Measurements from ENCODE around the gene ATAD3A. TPM values are rescaled to one million over a fixed set of nuclear protein-coding genes. Genes with fewer than 3 reads are reported as not detected.
A peak's percentile ranks its signal among the peaks of the same experiment; 100 is the strongest.

ATAD3A gene
- total RNA-seq, 1 donor from 2014 or later, result 32.1 TPM

DNA sequence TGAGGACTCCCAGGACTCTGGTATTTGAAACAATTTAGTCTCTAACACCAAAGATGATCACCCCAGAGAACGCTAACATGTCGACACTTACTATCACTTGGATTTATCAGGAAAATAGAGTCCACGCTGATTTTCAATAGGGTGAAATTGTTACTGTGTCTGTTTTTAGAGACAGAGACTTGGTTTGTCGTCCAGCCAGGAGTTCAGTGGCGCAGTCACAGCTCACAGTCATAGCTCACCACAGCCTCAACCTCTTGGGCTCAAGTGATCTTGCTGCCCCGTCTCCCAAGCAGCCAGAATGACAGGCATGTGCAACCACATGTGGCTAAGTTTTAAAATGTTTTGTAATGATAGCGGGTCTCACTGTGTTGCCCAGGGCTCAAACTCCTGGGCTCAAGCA is 57.4 kb downstream of the ATAD3A start:
- TF ChIP-seq, protein P1, sequence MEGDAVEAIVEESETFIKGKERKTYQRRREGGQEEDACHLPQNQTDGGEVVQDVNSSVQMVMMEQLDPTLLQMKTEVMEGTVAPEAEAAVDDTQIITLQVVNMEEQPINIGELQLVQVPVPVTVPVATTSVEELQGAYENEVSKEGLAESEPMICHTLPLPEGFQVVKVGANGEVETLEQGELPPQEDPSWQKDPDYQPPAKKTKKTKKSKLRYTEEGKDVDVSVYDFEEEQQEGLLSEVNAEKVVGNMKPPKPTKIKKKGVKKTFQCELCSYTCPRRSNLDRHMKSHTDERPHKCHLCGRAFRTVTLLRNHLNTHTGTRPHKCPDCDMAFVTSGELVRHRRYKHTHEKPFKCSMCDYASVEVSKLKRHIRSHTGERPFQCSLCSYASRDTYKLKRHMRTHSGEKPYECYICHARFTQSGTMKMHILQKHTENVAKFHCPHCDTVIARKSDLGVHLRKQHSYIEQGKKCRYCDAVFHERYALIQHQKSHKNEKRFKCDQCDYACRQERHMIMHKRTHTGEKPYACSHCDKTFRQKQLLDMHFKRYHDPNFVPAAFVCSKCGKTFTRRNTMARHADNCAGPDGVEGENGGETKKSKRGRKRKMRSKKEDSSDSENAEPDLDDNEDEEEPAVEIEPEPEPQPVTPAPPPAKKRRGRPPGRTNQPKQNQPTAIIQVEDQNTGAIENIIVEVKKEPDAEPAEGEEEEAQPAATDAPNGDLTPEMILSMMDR (IDR thresholded peaks at IDR 0.05; ENCODE audit: partially characterized antibody, unreplicated experiment), result no peak
- peaks cover 26% of the 10 kb centered on the region for H3K4me1 Mint-ChIP-seq (ENCODE audit: low read depth, unreplicated experiment)
- peaks cover 19% of the 10 kb centered on the region for H3K9me3 Mint-ChIP-seq (ENCODE audit: unreplicated experiment)
- peaks cover 14% of the 10 kb centered on the region for H3K27me3 Mint-ChIP-seq (ENCODE audit: unreplicated experiment)
- H3K4me3 Mint-ChIP-seq (ENCODE audit: unreplicated experiment), result no peak overlapping the region
- DNase-seq, result no peak
- H3K27ac Mint-ChIP-seq (ENCODE audit: unreplicated experiment), result no peak overlapping the region
- peaks cover 15% of the 10 kb centered on the region for H3K36me3 Mint-ChIP-seq (ENCODE audit: unreplicated experiment)

DNA sequence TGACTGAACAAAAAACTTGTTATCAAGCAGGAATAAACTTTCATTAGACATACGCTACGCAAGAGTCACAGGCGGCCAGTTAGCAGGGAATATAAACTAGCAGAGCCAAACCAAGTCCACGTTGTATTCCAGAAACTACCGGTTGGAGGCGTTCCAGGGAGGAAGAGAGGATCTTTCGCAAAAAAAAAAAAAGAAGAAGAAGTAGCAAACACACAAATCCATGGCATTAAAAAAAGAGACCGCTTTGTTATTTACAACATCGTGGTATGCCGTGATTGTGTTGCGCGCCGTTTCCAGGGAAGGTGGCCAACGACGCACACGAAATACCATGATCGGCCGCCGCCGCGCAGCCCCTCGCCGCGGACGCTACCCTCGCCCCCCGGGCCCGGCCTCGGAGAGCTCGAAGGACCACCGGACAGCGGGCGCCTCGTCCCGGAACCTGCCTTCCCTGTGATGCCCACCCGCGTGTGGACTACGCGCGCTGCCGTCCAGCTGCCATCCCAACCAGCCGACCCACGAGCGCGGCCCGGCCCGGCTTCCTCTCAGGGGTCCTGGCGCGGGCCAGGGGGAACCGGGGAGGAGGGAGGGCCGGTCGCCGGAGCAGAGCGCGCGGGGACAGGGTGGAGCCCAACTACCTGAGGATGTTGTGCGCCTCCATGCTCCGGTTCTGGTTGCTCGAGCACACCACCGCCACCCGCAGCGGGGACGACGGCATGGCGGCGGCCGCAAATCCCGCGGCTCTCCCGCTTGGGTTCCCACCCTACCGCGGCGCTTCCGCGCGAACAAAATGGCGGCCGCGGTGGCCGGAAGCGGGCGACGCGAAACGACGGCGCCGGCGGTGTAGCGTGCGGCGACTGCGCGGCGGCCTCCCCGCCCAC is 62.1 kb downstream of the ATAD3A start:
- Mint-ChIP-seq H3K36me3 (ENCODE audit: unreplicated experiment) (peaks cover 9% of the 10 kb centered on the region), H3K4me3 (ENCODE audit: unreplicated experiment) (peak overlapping the region; percentile 95), H3K9me3 (ENCODE audit: unreplicated experiment) (peaks cover 21% of the 10 kb centered on the region), H3K4me1 (ENCODE audit: low read depth, unreplicated experiment) (peaks cover 14% of the 10 kb centered on the region), H3K27me3 (ENCODE audit: unreplicated experiment) (peaks cover 16% of the 10 kb centered on the region), H3K27ac (ENCODE audit: unreplicated experiment) (peak overlapping the region; percentile 92)
- DNase-seq, result peak; percentile 71
- TF ChIP-seq, protein P1 (IDR thresholded peaks at IDR 0.05; ENCODE audit: partially characterized antibody, unreplicated experiment), result peak; percentile 35

DNA sequence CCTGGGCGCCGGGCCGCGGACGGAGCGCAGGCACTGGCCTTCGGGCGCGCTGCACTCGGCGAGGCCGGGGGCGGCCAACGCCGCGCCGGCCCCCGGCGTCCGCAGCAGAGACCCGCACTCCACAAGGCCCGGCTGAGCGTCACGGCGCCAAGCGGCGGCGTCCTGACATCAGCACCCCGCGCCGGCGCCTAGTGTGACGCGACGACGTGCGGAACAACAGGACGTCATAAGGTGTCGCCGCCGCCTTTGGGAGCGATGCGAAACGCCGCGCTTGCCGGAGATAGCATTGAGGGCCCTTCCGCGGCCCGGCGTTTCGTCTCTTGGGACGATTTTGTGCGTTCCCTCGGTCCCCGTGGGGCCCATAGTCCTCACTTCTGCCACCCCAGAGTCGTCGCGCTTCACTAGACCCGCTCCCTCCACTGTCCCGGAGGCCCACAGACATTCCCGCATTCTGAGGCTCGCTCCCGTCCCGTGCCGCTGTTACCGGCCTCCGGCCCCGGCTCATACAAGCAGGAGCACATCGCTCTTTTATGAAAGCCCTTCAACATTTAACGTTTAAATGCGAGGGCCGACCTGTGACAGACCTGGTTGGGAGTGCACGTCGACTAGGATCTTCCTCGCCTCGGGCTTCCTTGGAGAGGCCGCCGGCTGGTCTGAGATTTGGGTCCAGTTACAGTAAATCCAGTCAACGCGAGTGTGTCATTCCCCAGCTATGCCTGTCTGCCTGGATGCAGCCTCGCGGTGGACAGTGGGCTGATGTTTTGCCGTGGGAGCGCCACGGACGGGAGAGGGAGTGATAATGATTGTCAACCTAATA is 63.0 kb downstream of the ATAD3A start, which contains the start of gene SSU72:
TSS of gene SSU72 (minus strand) at position 143 of the 817 bp plus-strand sequence. CDS start 306 bp downstream, outside the sequence.
- TF ChIP-seq, protein P1 (IDR thresholded peaks at IDR 0.05; ENCODE audit: partially characterized antibody, unreplicated experiment), result no peak
- peak; percentile 94 for DNase-seq
- peak within 1 kb of the TSS; percentile 99 for H3K4me3 Mint-ChIP-seq (ENCODE audit: unreplicated experiment)
- peak within 1 kb of the TSS; percentile 95 for H3K27ac Mint-ChIP-seq (ENCODE audit: unreplicated experiment)
- peaks cover 11% of the 10 kb centered on the region for H3K4me1 Mint-ChIP-seq (ENCODE audit: low read depth, unreplicated experiment)
- peaks cover 21% of the 10 kb centered on the region for H3K9me3 Mint-ChIP-seq (ENCODE audit: unreplicated experiment)
- peaks cover 16% of the 10 kb centered on the region for H3K27me3 Mint-ChIP-seq (ENCODE audit: unreplicated experiment)
- H3K36me3 Mint-ChIP-seq (ENCODE audit: unreplicated experiment), result peaks cover 9% of the 10 kb centered on the region

DNA sequence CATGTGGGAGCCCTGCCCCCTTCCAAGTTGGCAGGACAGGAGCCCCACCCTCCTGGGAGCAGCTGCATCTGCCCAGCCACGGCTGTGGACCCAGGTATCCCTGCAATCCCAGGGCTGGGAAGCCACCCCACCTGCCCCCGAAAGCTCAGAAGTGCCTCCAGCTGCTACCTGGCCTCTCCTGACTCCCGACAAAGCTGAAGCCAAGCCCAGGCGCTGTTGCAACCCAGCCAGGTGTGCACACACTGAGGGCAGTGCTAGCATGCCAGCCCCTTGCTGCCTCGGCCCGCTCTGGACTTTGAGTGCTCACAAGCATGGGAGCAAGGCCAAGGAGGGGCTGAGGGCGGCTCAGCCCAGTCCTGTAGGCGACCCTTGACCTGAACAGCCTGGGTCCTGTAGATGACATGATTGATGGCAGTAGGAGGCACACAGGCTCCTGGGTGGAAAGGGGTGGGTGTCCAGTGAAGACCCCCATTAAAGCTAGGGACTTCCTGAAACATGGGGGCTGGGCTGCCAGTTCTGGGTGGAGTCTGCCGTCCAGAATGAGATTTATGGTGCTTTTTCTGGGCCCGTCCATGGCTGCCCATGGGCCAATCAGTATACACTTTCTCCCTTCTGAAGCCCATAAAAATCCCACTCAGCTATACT is 65.5 kb downstream of the ATAD3A start:
- TF ChIP-seq, protein P1 (IDR thresholded peaks at IDR 0.05; ENCODE audit: partially characterized antibody, unreplicated experiment), result no peak
- no peak for DNase-seq
- H3K27me3 Mint-ChIP-seq (ENCODE audit: unreplicated experiment), result peaks cover 13% of the 10 kb centered on the region
- peaks cover 23% of the 10 kb centered on the region for H3K9me3 Mint-ChIP-seq (ENCODE audit: unreplicated experiment)
- no peak overlapping the region for H3K4me3 Mint-ChIP-seq (ENCODE audit: unreplicated experiment)
- peaks cover 5% of the 10 kb centered on the region for H3K4me1 Mint-ChIP-seq (ENCODE audit: low read depth, unreplicated experiment)
- peaks cover 4% of the 10 kb centered on the region for H3K36me3 Mint-ChIP-seq (ENCODE audit: unreplicated experiment)
- no peak overlapping the region for H3K27ac Mint-ChIP-seq (ENCODE audit: unreplicated experiment)
